Endometrial microvascular endothelial cells (primary cell): ENCODE data around the gene RING1. TPM values are rescaled to one million over a fixed set of nuclear protein-coding genes. Genes with fewer than 3 reads are reported as not detected.

Experiments
- in situ Hi-C: cut with HindIII; loops from 2 replicates; pipeline ENCODE4 v1.10.0; 2017; ENCODE audit warnings: low sequenced_read_pairs, low pct_unique_long_range_greater_than_20kb; ENCODE audit errors: inconsistent ontology term
- total RNA-seq: library from RNA; depleted of rRNA; stranded (reverse); fragments of >200 nt; gene quantifications from one replicate; pipeline ENCODE4 v1.2.3, GENCODE V29; 2015; ENCODE audit errors: inconsistent ontology term

The RING1 gene
- total RNA-seq, 1 donor from 2014 or later = 9.3 TPM

DNA sequence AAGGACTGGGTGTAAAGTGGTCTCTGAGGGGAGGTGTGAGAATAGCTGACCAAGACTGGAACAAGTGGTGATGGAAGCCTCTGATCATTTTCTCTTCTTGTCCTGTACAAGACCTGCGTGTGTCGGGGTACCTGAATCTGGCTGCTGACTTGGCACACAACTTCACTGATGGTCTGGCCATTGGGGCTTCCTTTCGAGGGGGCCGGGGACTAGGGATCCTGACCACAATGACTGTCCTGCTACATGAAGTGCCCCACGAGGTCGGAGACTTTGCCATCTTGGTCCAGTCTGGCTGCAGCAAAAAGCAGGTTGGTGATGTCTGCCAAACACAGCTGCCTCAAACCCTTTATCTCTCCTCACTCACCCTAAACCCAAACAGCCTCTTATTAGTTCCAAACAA, 5.5 kb upstream of the RING1 start:
- in situ Hi-C loops = no loop called here

DNA sequence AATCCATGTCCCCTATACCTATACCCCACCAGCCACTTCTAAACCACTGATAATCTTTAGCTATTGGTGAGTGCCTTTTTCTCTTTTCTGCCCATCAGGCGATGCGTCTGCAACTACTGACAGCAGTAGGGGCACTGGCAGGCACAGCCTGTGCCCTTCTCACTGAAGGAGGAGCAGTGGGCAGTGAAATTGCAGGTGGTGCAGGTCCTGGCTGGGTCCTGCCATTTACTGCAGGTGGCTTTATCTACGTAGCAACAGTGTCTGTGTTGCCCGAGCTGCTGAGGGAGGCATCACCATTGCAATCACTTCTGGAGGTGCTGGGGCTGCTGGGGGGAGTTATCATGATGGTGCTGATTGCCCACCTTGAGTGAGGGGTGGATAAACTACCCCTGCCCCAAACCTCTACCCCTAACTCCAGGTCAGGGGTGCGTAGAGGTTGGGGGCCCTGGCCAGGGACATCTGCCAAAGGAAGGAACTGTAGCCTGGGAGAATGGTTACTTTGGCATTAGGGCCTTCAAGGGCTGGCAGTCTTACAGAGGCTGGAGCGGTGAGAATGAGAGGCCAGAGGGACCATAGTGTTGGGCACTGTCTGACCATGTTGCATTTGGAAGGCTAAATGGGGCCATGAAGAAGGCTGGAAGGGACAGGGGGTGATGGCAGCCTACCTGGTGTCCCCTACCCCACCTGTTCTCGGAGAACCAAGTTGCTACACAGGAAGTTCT, 4.7 kb upstream of the RING1 start:
- in situ Hi-C loops = no loop called here

DNA sequence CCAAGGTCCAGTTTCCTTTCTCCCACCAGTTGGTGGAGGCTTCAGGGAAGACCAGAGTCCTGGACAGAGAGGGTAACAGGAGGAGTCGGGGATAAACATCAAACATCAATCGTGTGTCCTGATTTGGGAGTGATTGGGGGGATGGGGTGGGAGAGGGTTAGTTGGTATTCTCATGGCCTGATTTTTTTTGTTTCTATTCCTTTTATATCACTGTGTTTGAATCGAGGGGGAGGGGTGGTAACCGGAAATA, 4.2 kb upstream of the RING1 start:
- in situ Hi-C loops = no loop called here

DNA sequence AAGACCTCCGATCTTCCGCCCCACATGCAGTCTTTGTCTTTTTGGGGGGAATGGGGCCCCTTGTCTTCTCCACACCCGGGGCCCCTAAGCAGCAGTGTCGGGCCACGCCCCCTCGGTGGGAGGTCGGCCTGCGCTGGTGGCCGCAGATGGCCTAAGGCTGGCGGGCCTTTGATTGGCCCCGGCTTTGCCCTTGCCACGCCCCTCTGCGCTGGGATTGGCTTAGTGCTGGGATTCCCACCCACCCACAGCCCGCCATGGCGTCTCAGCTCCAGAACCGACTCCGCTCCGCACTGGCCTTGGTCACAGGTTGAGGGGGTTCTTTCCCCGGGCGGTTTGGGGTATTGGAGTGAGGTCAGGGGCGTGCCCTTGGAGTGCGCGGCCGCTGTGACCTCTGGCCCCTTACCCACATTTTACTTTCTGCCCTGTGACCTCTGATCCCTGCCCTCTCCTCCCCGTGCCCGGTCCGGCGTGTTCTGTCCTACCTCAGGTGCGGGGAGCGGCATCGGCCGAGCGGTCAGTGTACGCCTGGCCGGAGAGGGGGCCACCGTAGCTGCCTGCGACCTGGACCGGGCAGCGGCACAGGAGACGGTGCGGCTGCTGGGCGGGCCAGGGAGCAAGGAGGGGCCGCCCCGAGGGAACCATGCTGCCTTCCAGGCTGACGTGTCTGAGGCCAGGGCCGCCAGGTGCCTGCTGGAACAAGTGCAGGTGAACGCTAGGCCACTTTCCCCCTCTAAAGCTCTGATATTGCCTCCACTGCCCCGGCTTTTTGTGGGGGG, 3.7 kb upstream of the RING1 start, which contains the start of gene HSD17B8:
HSD17B8 (plus strand) TSS at position 241 of the 776 bp plus-strand sequence; CDS start at position 255, 14 bp downstream.
- in situ Hi-C loops = no loop called here

DNA sequence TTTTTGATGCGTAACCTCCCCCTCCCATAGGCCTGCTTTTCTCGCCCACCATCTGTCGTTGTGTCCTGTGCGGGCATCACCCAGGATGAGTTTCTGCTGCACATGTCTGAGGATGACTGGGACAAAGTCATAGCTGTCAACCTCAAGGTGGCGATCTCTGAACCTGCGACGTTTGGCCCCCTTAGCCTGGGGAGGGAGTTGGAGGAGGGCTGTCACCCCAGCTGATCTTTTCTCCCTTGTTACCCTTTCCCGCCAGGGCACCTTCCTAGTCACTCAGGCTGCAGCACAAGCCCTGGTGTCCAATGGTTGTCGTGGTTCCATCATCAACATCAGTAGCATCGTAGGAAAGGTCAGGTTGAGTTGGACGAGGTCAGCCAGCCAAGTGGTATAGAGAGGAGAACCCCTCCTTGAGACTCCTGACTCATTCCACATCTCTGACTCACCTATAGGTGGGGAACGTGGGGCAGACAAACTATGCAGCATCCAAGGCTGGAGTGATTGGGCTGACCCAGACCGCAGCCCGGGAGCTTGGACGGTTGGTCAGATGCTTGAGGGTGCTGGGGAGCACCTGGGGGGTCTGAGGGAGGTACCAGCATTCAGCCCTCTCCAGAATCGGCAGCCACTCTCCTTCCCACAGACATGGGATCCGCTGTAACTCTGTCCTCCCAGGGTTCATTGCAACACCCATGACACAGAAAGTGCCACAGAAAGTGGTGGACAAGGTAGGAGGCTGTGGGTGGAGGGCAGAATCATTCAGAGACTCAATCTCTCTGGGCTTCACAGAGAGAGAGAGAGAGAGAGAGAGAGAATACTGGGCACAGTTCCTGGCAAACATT, 2.9 kb upstream of the RING1 start:
- in situ Hi-C loops = no loop called here

DNA sequence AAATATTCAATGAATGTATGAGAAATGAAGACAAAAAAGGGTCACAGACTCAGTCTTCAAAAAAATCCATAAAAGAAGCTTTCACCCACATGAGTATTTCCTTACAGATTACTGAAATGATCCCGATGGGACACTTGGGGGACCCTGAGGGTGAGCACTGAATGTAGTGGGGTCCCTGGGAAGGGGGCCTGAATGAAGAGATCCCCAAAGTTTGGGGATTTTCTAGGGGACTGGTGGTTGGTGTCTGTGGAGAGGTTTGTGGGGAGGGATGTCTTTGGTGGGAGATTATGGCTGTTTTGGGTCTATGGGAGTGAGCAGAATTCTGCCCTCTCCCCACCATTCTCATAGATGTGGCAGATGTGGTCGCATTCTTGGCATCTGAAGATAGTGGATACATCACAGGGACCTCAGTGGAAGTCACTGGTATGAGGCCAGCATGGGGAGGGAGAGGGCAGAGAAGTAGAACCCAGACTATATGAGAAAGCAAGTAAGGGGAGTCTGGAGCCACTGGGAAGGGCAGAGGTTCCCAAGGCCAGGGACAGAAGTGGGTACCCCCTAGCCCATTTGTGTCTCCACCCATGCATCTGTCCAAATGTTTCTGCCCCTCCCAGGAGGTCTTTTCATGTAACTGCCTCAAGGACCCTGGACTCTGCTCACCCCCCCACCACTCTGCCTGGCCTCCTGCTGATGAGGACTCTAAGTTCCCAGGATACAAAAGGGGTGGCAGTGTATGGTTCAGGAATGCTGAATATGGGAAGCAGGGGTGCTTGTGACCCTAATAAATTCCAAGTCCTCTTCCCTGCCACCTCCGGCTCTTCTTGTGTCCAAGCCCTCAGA, 2.1 kb upstream of the RING1 start:
- in situ Hi-C loops = no loop called here

DNA sequence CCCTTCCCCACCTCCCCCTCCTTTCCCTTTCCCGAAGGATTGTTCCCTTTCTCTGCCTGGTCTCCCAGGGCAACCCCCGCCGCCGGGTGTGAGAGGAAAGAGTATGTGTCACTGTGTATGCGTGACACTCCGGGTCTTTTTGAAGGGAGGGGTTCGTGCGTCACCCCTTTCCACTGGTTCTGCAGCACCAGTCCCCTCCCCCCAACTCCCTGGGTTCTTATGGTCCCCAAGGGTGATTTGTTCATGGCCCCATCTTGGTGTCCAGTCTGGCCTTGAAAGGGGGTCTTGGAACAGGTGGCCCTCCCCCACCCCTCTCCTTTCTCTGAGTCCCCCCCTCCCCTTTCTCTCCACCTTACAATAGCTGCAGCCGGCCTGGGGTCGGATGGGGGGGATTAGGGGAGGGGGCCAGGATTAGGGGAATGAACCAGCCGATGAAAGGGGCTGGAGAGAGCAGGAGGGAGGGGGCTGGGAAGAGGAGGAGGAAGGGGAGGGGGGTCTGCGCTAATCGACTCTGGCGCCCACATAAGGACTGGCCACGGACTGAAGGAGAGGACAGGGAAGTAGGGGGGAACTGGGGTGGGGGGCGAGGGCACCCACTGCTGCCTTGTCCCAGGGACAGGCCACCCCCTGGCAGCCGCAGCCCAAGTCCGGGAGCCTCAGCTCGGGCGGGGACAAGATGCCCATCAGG, 1.3 kb upstream of the RING1 start:
- in situ Hi-C loops = no loop called here

DNA sequence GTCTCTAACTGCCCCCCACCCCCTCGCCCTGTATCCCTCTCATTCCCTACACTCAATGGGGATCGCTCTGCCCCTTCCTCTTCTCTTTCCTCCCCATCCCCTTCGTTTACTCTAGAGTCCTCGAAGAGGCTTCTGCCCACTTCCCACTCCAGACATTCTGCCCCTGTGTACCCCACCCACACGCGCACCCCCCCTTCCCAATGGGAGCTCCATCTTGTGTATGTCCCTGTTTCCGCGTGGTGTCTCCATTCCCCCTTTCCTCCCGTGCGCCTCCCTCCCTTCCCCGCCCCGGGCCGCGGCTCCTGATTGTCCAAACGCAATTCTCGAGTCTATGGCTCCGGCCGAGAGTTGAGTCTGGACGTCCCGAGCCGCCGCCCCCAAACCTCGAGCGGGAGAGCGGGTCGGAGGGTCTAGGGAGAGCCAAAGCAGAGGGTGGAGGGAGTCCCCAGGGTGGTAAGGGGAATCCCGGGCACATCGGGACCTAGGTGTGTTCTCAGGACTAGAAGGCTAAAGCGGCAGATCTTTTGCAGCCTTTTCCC, 679 bp upstream of the RING1 start:
- in situ Hi-C loops = no loop called here

DNA sequence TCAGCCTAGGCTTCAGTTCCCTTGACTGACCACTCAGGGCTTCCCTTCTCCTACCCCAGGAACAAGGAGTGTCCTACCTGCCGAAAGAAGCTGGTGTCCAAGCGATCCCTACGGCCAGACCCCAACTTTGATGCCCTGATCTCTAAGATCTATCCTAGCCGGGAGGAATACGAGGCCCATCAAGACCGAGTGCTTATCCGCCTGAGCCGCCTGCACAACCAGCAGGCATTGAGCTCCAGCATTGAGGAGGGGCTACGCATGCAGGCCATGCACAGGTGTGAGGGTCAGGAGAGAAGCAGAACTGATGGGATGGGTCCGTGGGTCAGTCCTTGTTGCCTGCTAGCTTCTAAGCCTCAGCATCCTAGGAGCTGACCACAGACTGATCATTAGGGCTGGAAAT, 1.6 kb downstream of the RING1 start:
- in situ Hi-C loops = no loop called here

DNA sequence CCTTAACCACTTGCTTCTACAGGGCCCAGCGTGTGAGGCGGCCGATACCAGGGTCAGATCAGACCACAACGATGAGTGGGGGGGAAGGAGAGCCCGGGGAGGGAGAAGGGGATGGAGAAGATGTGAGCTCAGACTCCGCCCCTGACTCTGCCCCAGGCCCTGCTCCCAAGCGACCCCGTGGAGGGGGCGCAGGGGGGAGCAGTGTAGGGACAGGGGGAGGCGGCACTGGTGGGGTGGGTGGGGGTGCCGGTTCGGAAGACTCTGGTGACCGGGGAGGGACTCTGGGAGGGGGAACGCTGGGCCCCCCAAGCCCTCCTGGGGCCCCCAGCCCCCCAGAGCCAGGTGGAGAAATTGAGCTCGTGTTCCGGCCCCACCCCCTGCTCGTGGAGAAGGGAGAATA, 2.8 kb downstream of the RING1 start:
- in situ Hi-C loops = no loop called here

DNA sequence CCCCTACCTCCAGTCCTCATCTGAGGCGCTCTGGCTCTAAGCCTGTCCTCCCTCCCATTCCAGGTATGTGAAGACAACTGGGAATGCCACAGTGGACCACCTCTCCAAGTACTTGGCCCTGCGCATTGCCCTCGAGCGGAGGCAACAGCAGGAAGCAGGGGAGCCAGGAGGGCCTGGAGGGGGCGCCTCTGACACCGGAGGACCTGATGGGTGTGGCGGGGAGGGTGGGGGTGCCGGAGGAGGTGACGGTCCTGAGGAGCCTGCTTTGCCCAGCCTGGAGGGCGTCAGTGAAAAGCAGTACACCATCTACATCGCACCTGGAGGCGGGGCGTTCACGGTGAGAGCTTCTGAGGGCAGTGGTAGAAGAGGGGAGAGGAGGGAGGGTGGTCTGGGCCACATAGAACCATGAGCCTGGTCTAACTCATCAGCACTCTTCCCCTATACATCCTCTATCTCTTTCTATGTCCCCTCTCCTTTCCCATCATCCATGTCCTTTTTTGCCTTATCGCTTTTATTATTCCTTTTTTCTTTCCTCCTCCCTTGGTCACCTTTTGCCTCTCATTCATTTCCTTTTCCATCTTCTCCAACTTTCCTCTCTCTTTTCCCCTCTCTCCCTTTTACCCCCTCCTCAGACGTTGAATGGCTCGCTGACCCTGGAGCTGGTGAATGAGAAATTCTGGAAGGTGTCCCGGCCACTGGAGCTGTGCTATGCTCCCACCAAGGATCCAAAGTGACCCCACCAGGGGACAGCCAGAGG, 3.5 kb downstream of the RING1 start:
- in situ Hi-C loops = no loop called here

DNA sequence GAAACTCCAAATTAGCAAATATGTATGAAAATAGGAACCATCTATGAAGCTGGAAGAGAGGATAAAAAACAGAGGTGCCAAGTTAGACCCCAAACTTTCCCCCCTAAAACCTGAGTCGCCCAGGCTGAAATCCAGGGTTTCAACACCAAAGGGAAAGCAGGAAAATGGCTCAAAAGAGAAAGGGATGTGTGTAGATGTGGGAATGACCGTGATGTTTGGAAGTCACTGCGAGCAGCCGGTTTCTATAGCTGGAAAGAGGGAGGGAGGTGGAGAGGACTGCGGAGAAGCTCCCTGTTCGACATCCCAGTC, 4.5 kb downstream of the RING1 start:
- in situ Hi-C loops = no loop called here

DNA sequence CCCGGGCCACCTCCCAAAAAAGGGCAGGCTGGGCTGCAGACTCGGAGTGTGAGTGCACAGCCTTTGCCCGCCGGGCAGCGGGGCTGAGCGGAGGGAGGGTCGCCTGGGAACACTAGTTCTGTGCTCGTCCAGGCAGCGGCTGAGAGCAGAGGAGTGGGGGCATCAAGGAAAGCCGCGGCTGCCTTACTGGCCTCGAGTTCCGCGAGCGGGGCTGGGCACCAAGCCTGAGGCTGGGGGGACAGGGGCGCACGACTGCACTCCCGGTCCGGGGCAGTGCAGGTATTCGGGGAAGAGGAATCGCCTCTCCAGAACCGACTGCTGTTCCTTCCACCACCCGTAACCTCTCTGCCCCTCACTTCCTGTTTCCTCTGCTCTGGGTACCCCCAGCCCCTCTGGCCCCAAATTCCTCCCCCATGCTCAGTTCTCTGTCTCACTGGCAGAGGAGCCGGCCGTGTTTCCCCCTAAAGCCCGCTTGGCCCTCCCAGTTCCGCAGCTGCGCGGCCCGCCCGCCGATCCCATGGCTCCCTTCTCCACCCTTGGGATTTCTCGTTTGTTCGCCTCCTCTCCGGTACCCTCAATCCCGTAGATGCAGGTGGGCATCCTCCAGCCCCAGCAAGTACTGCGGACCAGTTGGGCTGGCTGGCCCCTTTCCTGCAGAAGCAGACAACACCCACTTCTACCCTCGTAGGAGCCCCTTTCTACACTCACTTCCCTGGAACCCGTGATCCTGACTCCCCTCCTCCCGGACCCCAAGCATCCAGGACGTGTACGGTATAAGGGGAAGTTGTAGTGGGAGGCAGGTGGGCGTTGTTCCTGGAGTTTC, 5.1 kb downstream of the RING1 start:
- in situ Hi-C loops = no loop called here

DNA sequence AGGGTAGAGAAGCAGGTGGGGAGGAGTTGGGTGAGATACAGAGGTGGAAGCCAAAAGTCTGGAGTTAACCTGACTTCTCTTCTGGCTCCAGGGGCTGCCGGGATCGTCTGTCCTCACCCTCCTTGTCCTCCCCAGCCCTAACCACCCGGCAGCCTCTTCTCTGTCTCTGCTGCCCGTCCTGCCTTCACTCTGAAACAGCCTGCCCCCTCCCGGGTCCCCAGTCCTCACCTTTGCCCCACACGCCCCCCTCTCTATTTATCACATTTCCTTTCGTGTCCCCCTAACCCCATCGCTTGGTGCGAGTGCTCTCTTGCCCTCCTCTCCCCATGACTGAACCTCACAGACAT, 5.7 kb downstream of the RING1 start:
- in situ Hi-C loops = no loop called here

DNA sequence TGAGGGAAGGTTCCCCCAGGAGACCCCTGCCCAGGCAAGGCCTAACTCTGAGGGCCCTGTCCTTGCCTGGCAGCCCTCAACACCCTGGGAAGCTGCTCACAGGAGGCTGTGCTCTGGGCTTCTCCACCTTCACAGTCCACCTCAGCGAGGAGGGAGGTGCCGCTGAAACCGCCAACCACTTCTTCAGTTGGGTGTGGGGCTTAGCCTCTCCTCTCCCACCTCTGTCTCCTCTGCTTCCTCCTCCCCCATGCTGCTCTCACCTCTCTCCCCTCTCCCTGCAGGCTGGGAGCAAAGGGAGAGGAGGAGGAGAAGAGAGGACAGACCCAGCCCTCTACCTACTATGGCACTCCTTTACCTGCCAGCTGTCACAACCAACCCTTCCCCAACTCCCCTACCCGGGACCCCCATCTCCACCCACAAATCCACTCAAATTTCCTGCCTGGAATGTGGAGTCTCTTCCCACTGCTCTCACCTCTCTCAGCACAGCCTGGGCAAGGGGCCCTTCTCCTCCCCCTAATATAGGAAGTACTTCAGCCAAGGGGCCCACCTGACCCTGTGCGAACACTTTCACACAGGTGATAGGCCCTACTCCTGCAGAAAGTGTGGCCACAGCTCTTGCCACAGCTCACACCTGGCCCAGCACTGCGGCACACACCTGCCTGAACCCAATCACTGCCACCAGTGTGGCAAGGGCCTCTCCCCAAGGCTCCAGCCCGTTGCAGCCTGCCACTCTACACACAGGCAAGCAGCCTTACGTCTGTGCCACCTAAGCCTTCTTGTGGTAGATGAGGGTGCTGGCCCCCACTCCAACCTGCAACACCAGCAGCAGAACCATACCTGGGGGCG, 7.2 kb downstream of the RING1 start:
- in situ Hi-C loops = no loop called here

DNA sequence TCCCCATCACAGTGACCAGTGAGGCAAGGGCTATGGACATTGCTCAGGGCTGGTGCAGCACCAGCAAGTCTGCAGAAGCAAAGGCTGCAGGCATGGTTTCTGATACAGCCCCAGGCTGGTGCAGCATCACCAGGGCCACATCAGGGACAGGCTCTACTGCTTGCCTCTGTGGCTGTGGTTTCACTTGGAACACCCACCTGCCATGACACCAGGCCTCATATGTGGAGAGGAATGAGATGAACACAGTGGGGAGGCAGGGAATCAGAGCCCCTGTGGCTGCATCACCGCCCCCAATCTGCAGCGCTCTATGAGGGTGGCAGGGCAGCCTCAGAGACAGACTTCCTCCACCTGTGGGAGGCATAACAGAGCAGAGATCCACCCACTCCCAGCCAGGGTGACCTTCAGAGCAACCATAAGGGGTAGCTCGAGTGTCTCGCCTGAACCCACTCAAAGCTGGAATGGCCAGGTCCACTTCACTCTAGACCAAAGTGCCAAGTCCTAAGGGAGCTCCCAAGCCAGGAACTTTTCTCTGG, 7.9 kb downstream of the RING1 start:
- in situ Hi-C loops = no loop called here
